NCI-H2081 treated with DMSO at 0.1 percent for 48 hours (cell line): Measurements from ENCODE around the gene ARAP3.
"Not testable (repeated sequence)": the region's sequence is repeated elsewhere in the genome, so short reads cannot be mapped to it uniquely, and the experiment has no call there.

Experiments used
- DNase-seq: peaks from one replicate; lab custom pipeline; 2025; lab: John Stamatoyannopoulos, UW

ARAP3 gene

GRCh38 chr5:141617682-141618029, 64.4 kb downstream of the ARAP3 start:
- no peak for DNase-seq

DNA sequence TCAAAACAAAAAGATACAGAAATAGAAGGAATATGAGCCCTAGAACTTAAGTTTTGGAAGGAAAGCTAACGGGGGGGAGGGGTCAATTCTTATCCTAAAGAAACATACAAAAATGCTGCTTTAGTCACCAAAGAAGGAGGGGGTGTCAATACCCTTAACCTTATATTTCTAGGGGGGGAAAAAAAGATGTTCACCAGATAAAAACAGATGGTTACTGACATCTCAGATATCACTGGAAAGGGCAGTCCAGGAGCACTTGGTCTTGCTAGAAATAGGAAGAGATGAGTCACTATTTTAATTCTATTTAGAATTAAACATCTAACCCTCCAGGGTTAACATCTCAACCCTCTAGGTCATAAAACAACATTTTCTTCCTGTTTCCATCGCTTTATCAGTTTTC, 64.9 kb downstream of the ARAP3 start:
- no peak for DNase-seq

DNA sequence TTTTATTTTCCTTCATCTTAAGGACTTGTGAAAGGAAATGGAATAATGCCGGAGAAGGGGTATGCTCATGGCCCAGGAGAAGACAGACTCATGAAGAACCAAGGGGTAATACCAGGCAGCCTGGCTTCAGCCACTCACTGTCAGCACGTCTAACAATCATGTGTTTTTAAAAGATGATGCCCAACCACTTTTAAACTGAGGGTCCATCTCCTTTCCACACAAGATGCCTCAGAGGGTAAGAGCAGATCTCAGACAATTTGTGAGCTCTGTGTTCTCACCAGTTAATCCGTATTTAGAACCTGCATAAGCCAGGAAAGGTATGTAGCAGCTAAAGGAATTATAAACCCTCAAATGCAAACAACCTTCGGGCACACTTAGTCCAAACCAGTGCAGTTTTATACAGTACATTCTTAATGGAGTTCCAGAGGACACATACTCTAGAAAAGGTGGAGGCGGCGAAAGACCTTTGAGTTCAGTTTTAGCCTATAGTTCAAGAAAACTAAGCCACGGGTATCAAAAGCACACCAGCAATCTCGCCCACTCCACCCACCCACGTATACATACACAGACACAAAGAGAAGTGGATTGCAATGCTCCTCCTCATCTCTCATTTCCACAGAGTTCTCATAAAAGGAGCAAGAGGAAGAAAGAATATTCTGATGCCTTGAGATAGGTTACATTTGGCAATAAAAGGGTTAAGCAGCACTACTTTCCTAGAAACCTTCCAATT, 65.9 kb downstream of the ARAP3 start:
- DNase-seq: no peak

GRCh38 chr5:141613344-141613743, 68.7 kb downstream of the ARAP3 start:
- no peak for DNase-seq

DNA sequence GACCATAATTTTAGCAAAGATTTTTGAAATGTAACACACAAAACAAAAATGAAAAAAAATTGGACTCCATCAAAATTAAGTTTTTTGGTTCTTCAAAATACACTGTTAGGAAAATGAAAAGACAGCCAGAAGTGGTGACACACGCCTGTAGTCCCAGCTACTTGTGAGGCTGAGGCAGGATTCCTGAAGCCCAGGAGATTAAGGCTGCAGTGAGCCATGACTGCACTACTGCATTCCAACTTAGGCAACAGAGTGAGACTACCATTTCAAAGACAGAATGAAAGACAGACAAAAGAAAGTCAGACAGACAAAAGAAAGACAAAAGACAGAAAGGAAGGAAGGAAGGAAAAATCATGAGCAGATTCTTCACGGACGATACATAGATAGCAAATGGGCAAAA, 70.7 kb downstream of the ARAP3 start:
- DNase-seq: no peak

- DNase-seq: not testable (repeated sequence)
Observed at GRCh38 chr5:141609921-141610320, 72.1 kb downstream of the ARAP3 start.

- DNase-seq: no peak
Observed at GRCh38 chr5:141609044-141609443, 73.0 kb downstream of the ARAP3 start.

DNA sequence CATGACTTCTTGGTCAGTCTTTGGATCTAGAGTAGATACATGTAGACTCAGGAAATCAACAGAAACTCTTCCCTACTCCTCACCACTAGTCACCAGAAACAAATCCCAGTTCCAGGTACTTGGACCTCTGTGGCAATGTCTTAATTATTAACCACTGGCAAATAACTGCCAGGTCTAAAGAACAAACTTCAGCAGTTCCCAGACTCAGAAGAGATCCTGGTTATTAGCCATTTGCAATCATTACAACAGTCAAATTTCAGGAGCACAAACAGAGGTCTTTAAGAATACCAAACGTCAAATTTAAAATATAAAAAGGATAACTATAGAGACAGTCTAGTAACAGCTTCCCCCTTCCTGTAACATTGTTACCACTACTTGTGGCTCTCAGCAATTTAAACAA, 73.5 kb downstream of the ARAP3 start:
- no peak for DNase-seq

GRCh38 chr5:141608046-141608445, 74.0 kb downstream of the ARAP3 start:
- no peak for DNase-seq

DNA sequence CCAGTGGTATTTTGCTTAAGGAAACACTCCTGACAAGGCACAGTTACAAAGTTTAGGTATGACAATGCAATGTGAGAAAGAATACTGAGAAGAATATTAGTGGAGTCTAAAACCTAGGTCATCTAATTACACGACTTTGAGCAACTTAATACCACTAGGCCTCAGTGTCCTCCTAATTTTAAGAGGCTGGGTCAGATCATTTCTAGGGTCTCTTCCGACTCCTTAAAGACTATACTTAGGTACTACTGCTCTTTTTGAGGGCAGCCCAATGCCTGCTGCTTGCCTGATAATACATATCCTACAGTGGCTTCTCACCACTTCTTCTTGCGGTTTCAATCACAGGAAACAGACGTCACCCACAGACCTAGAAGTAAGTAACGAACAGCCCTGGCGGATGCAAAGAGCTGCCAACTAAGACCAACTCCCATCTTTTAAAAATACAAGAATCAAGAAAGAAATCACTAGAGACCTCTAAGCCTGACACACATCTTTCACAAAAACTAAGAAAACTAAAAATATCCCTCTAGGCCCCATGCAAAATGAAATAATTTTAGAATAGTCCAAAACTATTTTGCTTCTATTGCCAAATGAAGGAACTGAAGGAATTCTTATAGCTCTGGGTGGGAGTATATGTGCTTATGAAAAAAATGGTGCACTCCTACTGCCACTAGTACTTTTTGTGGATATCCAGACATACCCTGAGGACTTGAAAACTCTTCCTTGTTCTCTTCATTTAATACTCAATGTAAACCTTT, 76.3 kb downstream of the ARAP3 start:
- no peak for DNase-seq

DNA sequence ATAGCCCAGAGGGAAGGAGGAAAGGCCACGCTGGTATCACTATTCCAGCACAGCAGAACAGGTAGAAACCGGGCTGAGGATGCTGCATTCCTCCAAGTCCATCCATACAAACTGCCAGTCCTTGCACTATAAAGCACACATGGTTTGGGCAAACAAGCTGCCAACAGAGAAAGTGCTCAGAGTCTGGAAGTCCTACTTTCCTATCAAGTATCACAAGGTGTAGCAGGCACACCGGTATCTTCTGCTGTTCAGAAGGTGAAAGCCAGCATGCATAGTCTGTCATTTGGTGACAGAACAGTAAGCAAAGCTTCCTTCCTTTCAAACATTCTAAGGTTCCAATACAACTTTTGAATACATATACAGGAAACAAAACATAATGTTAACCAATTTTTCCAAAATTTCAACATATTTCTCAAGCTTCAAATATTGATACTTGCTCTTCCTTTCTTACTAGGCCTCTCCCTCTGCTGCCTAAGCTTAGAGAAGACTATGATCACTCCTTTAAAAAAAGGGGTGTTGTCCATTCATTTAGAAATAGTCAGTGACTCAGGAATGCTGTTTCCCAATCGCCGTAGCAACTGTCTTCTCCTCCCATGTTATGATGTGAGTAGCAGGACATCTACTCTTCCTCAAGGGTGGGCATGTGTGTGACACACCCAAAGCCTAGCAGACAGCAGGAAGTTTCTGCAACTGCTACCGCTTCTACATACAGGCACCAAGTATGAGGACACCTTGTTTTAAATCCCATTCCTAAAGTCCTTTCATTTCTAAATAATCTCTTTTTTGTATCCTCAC, 77.9 kb downstream of the ARAP3 start:
- DNase-seq: no peak
